DMS153 treated with DMSO at 0.1 percent for 48 hours (cell line): ENCODE results near the gene ASMTL.
"Not testable (repeated sequence)": the region's sequence is repeated elsewhere in the genome, so short reads cannot be mapped to it uniquely, and the experiment has no call there.

Experiments
- DNase-seq: peaks from one replicate; lab custom pipeline; 2025; ENCODE audit not compliant: unreplicated experiment; lab: John Stamatoyannopoulos, UW

Gene ASMTL

DNA sequence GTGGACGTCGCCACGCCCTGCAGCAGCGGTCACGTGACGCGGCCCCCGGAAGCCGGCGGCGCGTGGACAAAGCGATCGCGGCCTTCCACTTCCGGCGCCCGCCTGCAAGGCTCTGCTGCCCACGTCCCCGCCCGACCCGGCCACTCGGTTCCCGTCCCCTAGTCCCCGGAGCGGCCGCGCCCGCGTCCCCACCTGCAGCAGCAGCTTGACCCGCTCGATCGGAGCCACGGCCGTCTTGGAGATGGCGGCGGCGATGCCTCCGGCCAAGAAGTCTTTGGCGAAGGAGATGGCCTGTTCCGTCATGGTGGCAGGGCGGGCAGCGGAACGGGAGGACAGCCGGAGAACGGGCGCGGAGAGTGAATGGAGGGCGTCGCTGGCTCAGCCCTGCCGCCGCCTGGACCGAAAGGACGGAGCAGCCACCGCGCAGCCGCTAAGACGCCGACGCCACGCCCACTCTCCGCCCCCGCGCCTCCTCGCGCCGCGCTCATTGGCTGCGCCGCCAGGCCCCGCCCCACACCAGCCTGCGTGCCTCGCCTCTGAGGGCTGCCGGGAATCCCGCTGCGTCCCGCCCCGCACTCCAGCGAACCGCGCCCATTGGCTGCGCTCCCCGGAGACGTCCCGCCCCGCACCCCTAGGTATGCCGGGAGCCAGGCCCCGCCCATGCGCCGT is 60.9 kb downstream of the ASMTL start, which contains the start of gene SLC25A6:
Gene SLC25A6 (minus strand): TSS at position 407 of the 669 bp plus-strand sequence. CDS start 104 bp downstream, at position 303.
- no peak for DNase-seq

DNA sequence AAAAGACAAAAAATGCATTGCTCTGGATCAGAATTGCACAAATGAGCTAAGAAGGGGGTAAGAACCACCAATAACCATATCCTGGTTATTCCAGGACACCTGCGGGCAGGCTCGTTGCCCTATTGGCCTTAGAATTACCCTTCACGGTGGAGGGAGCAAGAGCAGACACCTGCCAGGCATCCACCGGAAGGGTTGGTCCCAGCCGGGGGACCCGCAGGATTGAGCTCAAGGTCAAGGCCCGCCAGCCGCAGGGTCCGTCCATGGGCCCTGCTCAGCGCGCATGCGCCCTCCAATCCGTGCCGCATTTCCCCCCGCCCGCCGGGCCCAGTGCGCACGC is 61.4 kb downstream of the ASMTL start:
- no peak for DNase-seq

DNA sequence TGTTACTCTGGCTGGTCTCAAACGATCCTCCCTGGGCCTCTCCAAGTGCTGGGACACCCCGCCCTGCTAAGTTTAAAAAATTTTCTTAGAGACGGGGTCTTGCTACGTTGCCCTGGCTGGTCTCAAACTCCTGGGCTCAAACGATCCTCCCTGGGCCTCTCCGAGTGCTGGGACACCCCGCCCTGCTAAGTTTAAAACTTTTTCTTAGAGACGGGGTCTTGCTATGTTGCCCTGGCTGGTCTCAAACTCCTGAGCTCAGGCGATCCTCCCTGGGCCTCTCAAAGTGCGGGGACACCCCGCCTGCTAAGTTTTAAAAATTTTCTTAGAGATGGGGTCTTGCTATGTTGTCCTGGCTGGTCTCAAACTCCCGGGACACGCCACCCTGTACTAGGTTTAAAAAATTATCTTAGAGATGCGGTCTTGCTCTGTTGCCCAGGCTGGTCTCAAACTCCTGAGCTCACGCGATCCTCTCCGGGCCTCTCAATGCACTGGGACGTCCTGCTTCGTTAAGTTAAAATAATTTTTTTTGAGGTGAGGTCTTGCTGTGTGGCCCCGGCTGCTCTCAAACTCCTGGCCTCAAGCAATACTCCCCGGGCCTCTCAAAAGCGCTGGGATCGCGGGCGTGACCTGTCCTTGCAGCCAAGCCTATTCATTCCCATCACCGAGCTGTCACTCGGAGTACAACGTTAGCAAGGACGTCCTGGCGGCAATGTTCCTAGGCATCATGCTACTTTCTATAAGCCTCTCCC is 61.9 kb downstream of the ASMTL start:
- no peak for DNase-seq

- DNase-seq = no peak
Observed at GRCh38 chrX:1389993-1390285, 62.8 kb downstream of the ASMTL start.

- DNase-seq = no peak
Observed at GRCh38 chrX:1389181-1389992, 63.3 kb downstream of the ASMTL start.

GRCh38 chrX:1388651-1389050 is 64.1 kb downstream of the ASMTL start:
- DNase-seq = no peak

GRCh38 chrX:1387141-1387776 is 65.5 kb downstream of the ASMTL start:
- no peak for DNase-seq

DNA sequence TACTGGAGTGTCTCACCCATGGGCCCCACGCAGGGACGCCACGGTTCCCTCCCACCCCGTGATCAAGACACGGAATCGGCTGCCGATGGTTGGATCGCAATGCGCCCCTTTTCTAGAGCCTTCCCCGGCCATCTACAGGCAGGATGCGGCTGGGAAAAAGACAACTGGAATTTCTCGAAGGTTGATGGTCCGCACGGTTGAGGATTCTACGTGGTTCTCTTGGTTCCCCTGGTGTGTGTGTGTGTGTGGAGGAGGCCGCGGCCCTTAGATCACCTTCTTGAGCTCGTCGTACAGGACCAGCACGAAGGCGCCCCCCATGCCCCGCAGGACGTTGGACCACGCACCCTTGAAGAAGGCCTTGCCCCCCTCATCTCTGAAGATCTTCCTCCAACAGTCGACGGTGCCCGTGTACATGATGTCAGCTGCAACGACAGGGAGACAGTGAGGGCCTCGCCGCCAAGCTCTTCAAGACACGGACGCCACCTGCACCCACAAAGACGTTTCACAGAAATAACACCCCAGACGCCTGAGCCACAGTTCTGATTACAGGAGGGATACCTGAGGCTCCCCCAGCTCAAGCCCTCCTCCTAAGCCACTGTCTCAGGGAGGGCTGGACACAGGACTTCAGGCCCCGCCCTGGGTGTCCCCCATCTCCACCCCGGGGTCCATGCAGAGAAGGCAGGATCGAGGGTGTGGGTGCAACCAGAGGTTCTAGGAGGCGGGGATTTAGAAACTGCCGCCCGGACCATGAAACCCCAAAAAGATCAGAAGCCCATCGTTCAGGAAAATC is 66.2 kb downstream of the ASMTL start:
- no peak for DNase-seq

DNA sequence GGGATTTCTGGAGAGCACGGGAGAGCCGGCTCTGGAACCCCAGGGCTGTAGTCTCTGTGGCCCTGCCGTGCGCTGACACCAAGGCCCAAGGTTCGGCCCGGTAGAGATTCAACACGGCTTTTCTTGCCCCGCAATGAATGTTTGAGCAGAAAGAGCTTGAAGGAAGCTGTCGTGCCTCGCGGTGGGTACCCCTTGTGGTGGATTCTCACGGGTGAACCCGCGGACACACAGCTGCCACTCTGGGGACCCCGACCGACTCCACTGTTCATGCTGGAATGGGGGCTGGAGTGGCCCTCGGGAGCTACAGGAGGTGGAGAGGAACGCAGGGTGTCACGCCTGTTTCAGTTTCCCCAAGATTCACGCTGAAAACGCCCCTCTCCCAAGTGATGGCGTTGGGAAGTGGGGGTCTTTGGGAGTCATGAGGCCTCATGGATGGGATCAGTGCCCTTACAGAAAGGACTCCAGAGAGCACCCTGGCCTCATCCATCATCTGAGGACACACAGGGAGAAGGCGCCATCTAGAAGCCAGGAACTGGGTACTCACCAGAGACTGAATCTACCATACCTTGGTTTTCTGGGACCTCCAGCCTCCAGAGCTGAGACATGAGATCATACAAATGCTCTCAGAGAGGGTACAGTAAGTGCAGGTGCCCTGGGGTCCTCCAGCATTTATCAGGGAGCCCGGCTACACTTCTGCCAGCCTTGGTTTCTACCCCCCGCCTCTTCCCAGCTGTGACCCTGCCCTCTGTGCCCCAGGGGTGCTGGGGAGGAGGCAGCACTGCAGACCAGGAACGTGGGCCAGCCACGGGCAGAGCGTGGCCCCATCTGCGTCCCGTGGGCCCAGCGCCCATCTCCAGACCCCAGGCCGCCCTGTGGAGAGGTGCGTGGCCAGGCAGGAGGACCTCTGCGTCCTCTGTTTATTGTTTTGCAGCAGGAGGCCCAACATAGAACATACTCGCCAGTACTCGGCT is 67.2 kb downstream of the ASMTL start:
- DNase-seq = no peak

DNA sequence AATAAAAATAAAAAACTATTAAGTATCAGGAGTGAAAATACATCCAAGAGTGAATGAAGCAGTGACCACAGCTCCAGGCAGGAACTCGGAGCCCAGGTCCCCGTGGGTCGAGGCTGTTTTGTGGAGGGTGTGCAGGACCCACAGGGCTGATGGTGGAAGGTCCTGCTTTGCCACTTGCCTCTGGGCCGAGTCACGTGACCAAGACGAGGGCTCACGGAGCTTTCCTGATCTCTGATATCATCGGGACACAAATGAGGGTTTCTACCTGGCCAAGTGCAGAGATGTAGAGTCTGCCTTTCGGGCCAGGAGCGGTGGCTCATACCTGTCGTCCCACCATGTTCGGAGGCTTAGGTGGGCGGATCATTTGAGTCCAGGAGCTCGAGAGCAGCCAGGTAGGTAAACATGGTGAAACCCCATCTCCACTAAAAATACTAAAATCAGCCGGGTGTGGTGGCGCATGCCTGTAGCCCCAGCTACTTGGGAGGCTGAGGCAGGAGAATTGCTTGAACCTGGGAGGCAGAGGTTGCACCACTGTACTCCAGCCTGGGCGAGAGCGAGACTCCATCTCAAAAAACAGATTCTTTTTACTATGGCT is 68.0 kb downstream of the ASMTL start:
- no peak for DNase-seq

GRCh38 chrX:1380672-1381233 is 72.0 kb downstream of the ASMTL start:
- no peak for DNase-seq

GRCh38 chrX:1378306-1378759 is 74.4 kb downstream of the ASMTL start:
- no peak for DNase-seq

GRCh38 chrX:1368385-1368698 is 84.4 kb downstream of the ASMTL start:
- DNase-seq = no peak

DNA sequence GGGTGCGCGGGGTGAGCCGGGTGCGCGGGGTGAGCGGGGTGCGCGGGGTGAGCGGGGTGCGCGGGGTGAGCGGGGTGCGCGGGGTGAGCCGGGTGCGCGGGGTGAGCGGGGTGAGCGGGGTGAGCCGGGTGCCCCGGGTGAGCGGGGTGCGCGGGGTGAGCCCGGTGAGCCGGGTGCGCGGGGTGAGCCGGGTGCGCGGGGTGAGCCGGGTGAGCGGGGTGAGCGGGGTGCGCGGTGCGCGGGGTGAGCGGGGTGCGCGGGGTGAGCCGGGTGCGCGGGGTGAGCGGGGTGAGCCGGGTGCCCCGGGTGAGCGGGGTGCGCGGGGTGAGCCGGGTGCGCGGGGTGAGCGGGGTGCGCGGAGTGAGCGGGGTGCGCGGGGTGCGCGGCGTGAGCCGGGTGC is 86.3 kb downstream of the ASMTL start:
- DNase-seq = not testable (repeated sequence)

GRCh38 chrX:1361910-1362309 is 90.8 kb downstream of the ASMTL start:
- no peak for DNase-seq

DNA sequence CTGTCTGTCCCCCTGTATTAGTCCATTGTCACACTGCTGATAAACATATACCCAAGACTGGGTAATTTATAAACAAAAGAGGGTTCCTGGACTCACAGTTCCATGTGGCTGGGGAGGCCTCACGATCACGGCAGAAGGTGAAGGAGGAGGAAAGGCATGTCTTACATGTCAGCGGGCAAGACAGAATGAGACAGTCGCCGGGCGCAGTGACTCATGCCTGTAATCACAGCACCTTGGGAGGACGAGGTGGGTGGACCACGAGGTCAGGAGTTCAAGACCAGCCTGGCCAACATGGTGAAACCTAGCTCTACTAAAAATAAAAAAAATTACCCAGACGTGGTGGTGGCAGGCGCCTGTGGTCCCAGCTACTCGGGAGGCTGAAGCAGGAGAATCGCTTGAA is 91.4 kb downstream of the ASMTL start:
- DNase-seq = no peak

GRCh38 chrX:1360171-1360570 is 92.5 kb downstream of the ASMTL start:
- no peak for DNase-seq

DNA sequence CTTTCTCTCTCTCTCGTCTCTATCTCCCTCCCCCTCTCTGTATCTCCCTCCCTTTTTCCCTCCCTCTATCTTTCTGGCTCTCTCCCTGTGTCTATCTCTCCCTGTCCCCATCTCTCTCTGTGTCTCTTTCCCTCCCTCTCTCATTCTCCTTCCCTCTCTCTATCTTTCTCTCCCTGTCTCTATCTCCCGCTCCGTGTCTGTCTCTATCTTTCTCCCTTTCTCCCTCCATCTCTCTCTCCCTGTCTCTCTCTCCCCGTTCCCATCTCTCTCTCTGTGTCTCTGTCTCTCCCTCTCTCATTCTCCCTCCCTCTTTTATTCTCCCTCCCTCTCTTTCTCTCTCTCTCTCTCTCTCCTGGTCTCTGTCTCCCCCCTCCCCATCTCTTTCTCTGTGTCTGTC is 93.2 kb downstream of the ASMTL start:
- DNase-seq = no peak
